GM20000 (cell line): ENCODE data around the gene CYP2A6.

Experiments used
- DNase-seq: peaks from one replicate; pipeline ENCODE4 v3.0.0; 2012; ENCODE audit warnings: low spot score
- TF ChIP-seq, protein P1 (sequence below): IDR thresholded peaks from 2 replicates; pipeline ENCODE4 v1.5.1; 2012; ENCODE audit warnings: mild to moderate bottlenecking, control low read depth; ENCODE audit errors: extremely low read depth, missing control alignments

Gene CYP2A6

DNA sequence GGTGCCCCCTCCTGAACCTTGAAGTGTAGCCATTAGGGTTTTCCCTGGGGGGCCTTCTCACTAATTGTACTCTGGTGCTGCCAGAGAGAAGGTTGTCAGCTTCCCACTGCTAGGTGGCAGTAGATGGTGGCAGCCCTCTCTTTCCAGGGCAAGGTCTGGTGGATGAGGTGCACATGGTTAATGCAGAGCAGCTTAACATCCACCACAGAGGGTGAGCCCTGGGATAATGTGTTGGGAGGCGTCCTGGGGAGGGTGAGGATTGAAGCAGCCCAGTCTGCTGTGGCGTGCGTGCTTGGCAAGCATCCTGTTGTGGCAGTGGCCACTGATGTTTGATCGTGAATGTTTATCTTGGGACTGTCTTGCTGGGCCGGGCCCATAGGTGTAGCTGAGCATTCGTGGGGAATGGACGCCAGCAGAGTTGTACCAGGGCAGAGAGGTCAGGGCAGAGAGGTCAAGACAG, 45.4 kb downstream of the CYP2A6 start:
- TF ChIP-seq, protein P1, sequence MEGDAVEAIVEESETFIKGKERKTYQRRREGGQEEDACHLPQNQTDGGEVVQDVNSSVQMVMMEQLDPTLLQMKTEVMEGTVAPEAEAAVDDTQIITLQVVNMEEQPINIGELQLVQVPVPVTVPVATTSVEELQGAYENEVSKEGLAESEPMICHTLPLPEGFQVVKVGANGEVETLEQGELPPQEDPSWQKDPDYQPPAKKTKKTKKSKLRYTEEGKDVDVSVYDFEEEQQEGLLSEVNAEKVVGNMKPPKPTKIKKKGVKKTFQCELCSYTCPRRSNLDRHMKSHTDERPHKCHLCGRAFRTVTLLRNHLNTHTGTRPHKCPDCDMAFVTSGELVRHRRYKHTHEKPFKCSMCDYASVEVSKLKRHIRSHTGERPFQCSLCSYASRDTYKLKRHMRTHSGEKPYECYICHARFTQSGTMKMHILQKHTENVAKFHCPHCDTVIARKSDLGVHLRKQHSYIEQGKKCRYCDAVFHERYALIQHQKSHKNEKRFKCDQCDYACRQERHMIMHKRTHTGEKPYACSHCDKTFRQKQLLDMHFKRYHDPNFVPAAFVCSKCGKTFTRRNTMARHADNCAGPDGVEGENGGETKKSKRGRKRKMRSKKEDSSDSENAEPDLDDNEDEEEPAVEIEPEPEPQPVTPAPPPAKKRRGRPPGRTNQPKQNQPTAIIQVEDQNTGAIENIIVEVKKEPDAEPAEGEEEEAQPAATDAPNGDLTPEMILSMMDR: no peak
- no peak for DNase-seq

DNA sequence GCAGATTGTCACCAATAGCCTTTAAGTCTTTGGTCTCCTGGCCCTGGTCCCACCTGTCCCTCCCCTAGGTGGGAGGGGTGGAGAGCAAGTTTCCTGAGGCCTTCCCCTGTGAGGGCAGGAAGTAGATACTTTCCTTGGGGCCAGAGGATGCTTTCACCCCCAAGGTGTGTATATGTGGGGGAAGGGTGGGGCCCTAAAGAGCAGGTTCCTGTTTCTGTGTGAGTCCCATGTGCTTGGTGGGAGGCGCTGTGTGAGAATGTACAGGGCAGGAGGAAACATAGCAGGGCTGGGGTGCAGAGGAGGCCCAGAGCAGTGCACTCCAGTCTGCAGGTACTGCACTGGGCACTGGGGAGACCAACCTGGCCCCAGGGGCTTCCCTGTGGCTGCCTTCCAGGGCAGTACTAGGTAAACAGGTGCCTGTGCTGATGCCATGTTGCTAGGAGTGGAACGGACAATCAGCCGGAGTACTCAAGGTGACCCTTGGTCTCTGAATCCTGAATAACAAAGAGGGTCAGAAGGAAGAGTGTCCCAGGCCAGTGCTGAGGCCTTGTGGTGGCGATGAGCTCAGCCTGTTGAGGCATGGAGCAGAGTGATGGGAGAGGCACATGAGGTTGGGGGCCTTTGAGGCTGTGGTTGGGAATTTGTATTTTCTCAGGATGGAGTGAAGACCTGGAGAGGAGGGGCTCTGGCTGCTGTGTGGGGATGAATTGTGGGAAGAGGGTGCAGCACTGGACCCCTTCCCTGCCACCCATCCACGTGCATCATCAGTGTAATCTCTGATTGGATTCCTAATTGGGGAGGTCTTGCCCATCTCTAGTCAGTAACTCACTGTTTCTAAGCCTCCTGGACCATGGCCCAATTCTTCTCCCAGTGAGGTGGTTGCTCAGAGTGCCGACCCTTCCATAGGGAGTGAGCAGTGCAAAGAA, 46.1 kb downstream of the CYP2A6 start:
- DNase-seq: peak; percentile 68
- TF ChIP-seq, protein P1: no peak

DNA sequence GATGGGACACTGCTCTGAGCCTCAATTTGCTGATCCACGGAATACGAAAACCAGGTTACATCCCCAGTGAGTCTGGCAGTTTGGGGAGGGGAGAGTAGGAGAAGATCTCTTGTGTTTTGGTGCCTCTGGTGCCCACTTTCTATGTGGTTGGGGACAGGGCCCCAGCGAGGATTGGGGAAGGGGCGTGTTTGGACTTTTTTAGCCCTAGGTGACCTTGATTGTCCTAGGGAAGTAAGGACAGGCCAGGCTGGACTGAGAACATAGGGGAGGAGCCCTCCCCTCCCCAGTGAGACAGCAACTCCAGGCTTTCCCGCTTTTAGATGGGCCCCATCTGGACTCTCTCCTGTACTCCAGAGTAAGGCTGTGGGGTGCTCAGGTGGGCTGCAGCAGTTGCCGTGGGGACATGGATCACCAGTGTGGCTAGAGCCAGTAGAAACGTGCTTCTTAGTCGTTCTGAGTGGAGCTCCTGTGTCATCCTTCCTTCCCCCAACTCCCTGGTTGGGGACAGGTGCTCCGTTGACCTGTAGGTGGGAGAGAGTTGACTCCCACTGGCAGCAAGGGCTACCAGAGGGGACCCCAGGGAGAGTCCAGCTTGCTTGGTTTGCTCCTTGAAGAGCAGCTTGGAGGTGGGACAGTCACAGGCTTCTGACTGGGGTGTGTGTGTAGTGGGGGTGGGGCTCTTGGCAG, 46.9 kb downstream of the CYP2A6 start:
- TF ChIP-seq, protein P1: no peak
- no peak for DNase-seq

DNA sequence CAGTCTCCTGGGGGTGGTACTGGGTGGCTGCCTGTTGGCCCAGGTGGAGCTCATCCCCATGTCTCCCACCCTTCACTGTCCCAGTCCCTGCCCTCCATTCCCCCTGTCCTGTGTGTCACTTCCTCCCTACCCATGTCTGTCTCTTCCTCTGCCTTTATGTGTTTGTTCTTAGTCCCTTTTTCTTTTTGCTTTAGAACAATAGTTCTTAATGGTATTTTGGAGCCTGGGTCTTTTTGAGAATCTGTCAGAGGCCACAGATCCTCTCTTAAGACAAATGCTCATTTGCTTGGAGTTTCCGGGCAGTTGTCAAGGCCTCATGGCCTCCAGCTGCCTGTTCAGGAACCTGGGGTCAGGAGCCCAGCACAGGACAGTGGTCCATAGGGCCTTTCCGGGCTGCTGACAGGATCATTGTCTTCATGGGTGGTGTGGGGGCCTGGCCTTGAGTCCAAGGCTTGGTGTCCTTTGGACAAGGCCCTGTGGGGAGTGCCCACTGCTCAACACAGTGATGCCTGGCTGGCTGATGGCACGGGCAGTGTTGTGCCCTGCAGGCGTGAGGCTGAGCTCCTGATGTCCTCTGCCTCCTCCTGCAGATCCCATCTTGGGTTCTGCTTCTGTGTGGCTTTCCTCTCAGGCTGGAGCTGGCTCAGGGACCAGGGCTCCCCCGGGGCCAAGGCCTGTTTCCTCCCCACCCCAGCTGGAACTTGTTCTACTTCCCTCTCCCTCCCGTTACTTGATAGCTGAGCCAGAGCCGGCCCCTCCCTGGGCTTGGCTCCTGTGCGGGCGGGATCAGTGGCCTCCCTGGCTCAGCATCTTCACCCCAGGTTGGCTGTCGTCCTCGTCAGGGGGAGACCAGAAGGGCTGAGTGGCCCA, 47.7 kb downstream of the CYP2A6 start:
- no peak for DNase-seq
- TF ChIP-seq, protein P1: no peak

DNA sequence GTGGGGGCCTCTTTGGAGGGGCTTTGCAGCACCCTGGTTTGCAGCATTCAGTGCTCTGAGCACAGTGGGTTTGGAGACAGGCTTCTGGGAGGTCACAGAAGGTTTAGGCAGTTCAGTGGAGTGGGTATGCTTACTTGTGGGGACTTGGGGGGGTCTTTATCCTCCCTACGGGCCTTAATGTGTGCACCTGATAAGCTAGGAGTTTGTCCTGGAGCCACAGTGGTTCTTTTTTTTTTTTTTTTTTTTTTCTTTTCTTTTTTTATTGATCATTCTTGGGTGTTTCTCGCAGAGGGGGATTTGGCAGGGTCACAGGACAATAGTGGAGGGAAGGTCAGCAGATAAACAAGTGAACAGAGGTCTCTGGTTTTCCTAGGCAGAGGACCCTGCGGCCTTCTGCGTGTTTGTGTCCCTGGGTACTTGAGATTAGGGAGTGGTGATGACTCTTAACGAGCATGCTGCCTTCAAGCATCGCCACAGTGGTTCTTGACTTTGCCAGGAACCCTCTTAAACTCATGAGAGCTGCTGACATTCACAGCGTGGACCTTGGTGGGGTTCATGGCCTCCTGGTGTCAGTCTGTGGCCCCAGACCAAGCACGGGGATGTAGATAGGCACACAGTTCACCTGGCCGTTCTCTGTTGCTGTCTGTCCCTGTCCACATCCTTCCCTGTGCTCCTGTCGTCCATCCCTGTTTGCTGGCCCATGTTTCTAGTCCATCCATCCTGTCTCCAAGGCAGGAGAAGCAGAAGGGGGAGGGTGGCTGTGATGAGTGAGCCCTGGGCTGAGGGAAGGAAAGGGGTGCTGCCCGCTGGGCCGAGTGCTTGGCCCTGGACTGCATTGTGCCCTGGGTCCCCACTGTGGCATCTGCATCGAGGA, 48.6 kb downstream of the CYP2A6 start:
- TF ChIP-seq, protein P1: no peak
- DNase-seq: no peak

DNA sequence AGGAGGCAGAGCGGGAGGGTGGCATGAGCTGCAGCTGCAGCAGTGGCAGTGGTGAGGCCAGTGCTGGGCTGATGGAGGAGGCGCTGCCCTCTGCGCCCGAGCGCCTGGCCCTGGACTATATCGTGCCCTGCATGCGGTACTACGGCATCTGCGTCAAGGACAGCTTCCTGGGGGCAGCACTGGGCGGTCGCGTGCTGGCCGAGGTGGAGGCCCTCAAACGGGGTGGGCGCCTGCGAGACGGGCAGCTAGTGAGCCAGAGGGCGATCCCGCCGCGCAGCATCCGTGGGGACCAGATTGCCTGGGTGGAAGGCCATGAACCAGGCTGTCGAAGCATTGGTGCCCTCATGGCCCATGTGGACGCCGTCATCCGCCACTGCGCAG, 49.3 kb downstream of the CYP2A6 start:
- no peak for DNase-seq
- TF ChIP-seq, protein P1: no peak
